Measurements from ENCODE around the gene FOXC2. TPM values are rescaled to one million over a fixed set of nuclear protein-coding genes. Genes with fewer than 3 reads are reported as not detected.
A peak's percentile ranks its signal among the peaks of the same experiment; 100 is the strongest.

The FOXC2 gene
- total and polyA plus RNA-seq, 2 of the 13 experiments (the other 11 are each of a cell fraction or from before 2014, with no cell fraction given) = not detected

- TF ChIP-seq STAG1 (CRISPR knock-in tag; IDR thresholded peaks at IDR 0.05) (peak; percentile 97), PCBP1 (IDR thresholded peaks at IDR 0.05; ENCODE audit: borderline replicate concordance, low read depth, low read length) (no peak), MXD1 (CRISPR knock-in tag; IDR thresholded peaks at IDR 0.05) (0 out of 2 replicates have a peak, but pooled peaks have one; percentile 33), ZNF343 (CRISPR knock-in tag; IDR thresholded peaks at IDR 0.05) (no peak), CEBPZ (IDR thresholded peaks at IDR 0.05; ENCODE audit: low read length) (no peak), TGIF2 (CRISPR knock-in tag; IDR thresholded peaks at IDR 0.05) (0 out of 2 replicates have a peak, but pooled peaks have one; percentile 50), RNF2 (conservative IDR thresholded peaks at IDR 0.05; ENCODE audit: low read depth) (0 out of 2 replicates have a peak, but pooled peaks have one; percentile 48), MIXL1 (CRISPR knock-in tag; IDR thresholded peaks at IDR 0.05) (no peak), ZNF230 (CRISPR knock-in tag; IDR thresholded peaks at IDR 0.05) (0 out of 2 replicates have a peak, but pooled peaks have one; percentile 44), KDM2A (CRISPR knock-in tag; IDR thresholded peaks at IDR 0.05; ENCODE audit: borderline replicate concordance, low read depth) (peak; percentile 47; the same call in 1 of the 2 replicates), ZNF619 (CRISPR knock-in tag; IDR thresholded peaks at IDR 0.05) (0 out of 2 replicates have a peak, but pooled peaks have one; percentile 61), AHR (CRISPR knock-in tag; IDR thresholded peaks at IDR 0.05) (0 out of 2 replicates have a peak, but pooled peaks have one; percentile 37), THAP11 (CRISPR knock-in tag; IDR thresholded peaks at IDR 0.05) (no peak), ZNF121 (CRISPR knock-in tag; IDR thresholded peaks at IDR 0.05) (0 out of 2 replicates have a peak, but pooled peaks have one; percentile 28)
Observed at GRCh38 chr16:86517652-86518258, 48.9 kb upstream of the FOXC2 start (continued).
